Vagina (tissue), 2 donors: ENCODE data around the gene DRGX. TPM values are rescaled to one million over a fixed set of nuclear protein-coding genes. Genes with fewer than 3 reads are reported as not detected.

ENCODE experiments used
- DNase-seq, 2 donors: peaks; one replicate each; pipeline ENCODE4 v3.0.0-alpha.2; 2017; ENCODE audit errors: extremely low spot score in 2 of 2
- H3K27ac ChIP-seq: fragments of 200-600 bp; sonication (generic); one replicate; pipeline ENCODE4 v1.5.1; 2019
- H3K27me3 ChIP-seq: fragments of 200-600 bp; sonication (generic); one replicate; pipeline ENCODE4 v1.5.1; 2019
- H3K36me3 ChIP-seq, 2 donors: fragments of 200-600 bp; sonication (generic); one replicate each; pipeline ENCODE4 v1.5.1; 2017 to 2019
- H3K4me1 ChIP-seq: fragments of 200-600 bp; sonication (generic); one replicate; pipeline ENCODE4 v1.5.1; 2019
- H3K4me3 ChIP-seq, 2 donors: fragments of 200-600 bp; sonication (generic); 1 replicate in 1 of 2; 2 replicates in 1 of 2; pipeline ENCODE4 v1.5.1; 2016 to 2019
- H3K9me3 ChIP-seq: fragments of 200-600 bp; sonication (generic); one replicate; pipeline ENCODE4 v1.5.1; 2019
- CTCF ChIP-seq, 3 experiments: fragments of 450-650 bp in 2 of 3; fragments of 200-600 bp in 1 of 3; sonication (generic) in 1 of 3; IDR thresholded peaks; one replicate each; pipeline ENCODE4 v1.5.1; 2017 to 2019; ENCODE audit warnings: antibody characterized with exemption in 3 of 3, mild to moderate bottlenecking in 2 of 3, moderate library complexity in 2 of 3
- POLR2A ChIP-seq, 2 donors: fragments of 450-650 bp; IDR thresholded peaks; one replicate each; pipeline ENCODE4 v1.6.1; 2017; ENCODE audit warnings: antibody characterized with exemption in 2 of 2, mild to moderate bottlenecking in 2 of 2, moderate library complexity in 2 of 2
- POLR2AphosphoS5 ChIP-seq, 2 donors: sonication (generic); formaldehyde crosslinking; IDR thresholded peaks; one replicate each; pipeline ENCODE4 v1.9.0; 2017; ENCODE audit warnings: antibody characterized with exemption in 2 of 2, mild to moderate bottlenecking in 2 of 2, low read depth in 1 of 2; ENCODE audit not compliant: insufficient read depth in 1 of 2
- intact Hi-C: fragments of 100-400 bp; cut with DNase I; formaldehyde crosslinking; loops from one replicate; pipeline ENCODE4 v1.15.1; 2023
- total RNA-seq: library from RNA; depleted of rRNA; stranded (reverse); fragments of >200 nt; gene quantifications from one replicate; pipeline ENCODE4 v1.2.3, GENCODE V29; 2016

Gene DRGX
- total RNA-seq, 1 donor from 2014 or later, result not detected

GRCh38 chr10:49403363-49403762, 7.5 kb upstream of the DRGX start:
- Histone ChIP-seq H3K4me1 (peaks cover under 1% of the 10 kb centered on the region), H3K36me3 (no peaks in the 10 kb centered on the region), H3K27me3 (peaks cover 9% of the 10 kb centered on the region), H3K9me3 (no peaks in the 10 kb centered on the region), H3K27ac (no peak overlapping the region), H3K4me3 (no peak overlapping the region)
- intact Hi-C loops, result no loop called here
- no peak for TF ChIP-seq POLR2AphosphoS5 (IDR thresholded peaks at IDR 0.05; ENCODE audit: insufficient read depth in 1 of 2, low read depth in 1 of 2)
- no peak for TF ChIP-seq POLR2A (IDR thresholded peaks at IDR 0.05)
- no peak for TF ChIP-seq CTCF (IDR thresholded peaks at IDR 0.05)
- no peak for DNase-seq

GRCh38 chr10:49400365-49400764, 4.5 kb upstream of the DRGX start:
- H3K27me3 ChIP-seq, result peaks cover 21% of the 10 kb centered on the region
- TF ChIP-seq POLR2A (IDR thresholded peaks at IDR 0.05) (no peak), CTCF (IDR thresholded peaks at IDR 0.05) (no peak), POLR2AphosphoS5 (IDR thresholded peaks at IDR 0.05; ENCODE audit: insufficient read depth in 1 of 2, low read depth in 1 of 2) (no peak)
- no peaks in the 10 kb centered on the region for H3K9me3 ChIP-seq
- no peak for DNase-seq
- no peak overlapping the region for H3K27ac ChIP-seq
- intact Hi-C loops, result no loop called here
- no peak overlapping the region for H3K4me3 ChIP-seq
- no peaks in the 10 kb centered on the region for H3K36me3 ChIP-seq
- H3K4me1 ChIP-seq, result peaks cover 15% of the 10 kb centered on the region

- Histone ChIP-seq H3K36me3 (no peaks in the 10 kb centered on the region), H3K9me3 (no peaks in the 10 kb centered on the region), H3K4me3 (no peak overlapping the region), H3K27ac (no peak overlapping the region), H3K4me1 (peaks cover 19% of the 10 kb centered on the region), H3K27me3 (peaks cover 26% of the 10 kb centered on the region)
- TF ChIP-seq POLR2AphosphoS5 (IDR thresholded peaks at IDR 0.05; ENCODE audit: insufficient read depth in 1 of 2, low read depth in 1 of 2) (no peak), POLR2A (IDR thresholded peaks at IDR 0.05) (no peak), CTCF (IDR thresholded peaks at IDR 0.05) (no peak)
- DNase-seq, result no peak
- intact Hi-C loops, result no loop called here
Observed at GRCh38 chr10:49398986-49399385, 3.1 kb upstream of the DRGX start.

- Histone ChIP-seq H3K4me3 (peak overlapping the region in 1 of 2 donors; percentile 14), H3K27me3 (peaks cover 26% of the 10 kb centered on the region), H3K9me3 (no peaks in the 10 kb centered on the region), H3K4me1 (peaks cover 19% of the 10 kb centered on the region), H3K36me3 (no peaks in the 10 kb centered on the region), H3K27ac (no peak overlapping the region)
- intact Hi-C loops, result no loop called here
- no peak for DNase-seq
- TF ChIP-seq CTCF (IDR thresholded peaks at IDR 0.05), result no peak
- TF ChIP-seq POLR2A (IDR thresholded peaks at IDR 0.05), result no peak
Observed at GRCh38 chr10:49398000-49398861, 2.3 kb upstream of the DRGX start.
